ELR (cell line): ENCODE results near the gene SPG21.
A peak's percentile ranks its signal among the peaks of the same experiment; 100 is the strongest.

ENCODE experiments used
- DNase-seq: peaks from one replicate; pipeline ENCODE4 v3.0.0-alpha.2; 2015; ENCODE audit warnings: low read depth

The SPG21 gene

GRCh38 chr15:64938192-64938591 lies 51.5 kb downstream of the SPG21 start:
- no peak for DNase-seq

GRCh38 chr15:64934023-64934422 lies 55.7 kb downstream of the SPG21 start:
- DNase-seq: no peak

GRCh38 chr15:64931381-64931780 lies 58.3 kb downstream of the SPG21 start:
- no peak for DNase-seq

GRCh38 chr15:64930778-64931371 lies 58.8 kb downstream of the SPG21 start:
- peak; percentile 59 for DNase-seq

GRCh38 chr15:64930019-64930652 lies 59.6 kb downstream of the SPG21 start:
- DNase-seq: no peak

- no peak for DNase-seq
Observed at GRCh38 chr15:64928626-64929220, 61.0 kb downstream of the SPG21 start.

GRCh38 chr15:64926661-64927060 lies 63.1 kb downstream of the SPG21 start:
- no peak for DNase-seq

- DNase-seq: no peak
Observed at GRCh38 chr15:64925335-64926330, 64.1 kb downstream of the SPG21 start.

GRCh38 chr15:64923546-64923945 lies 66.2 kb downstream of the SPG21 start:
- no peak for DNase-seq

- no peak for DNase-seq
Observed at GRCh38 chr15:64921711-64922110, 68.0 kb downstream of the SPG21 start.

GRCh38 chr15:64919721-64920120 lies 70.0 kb downstream of the SPG21 start:
- DNase-seq: no peak

- DNase-seq: no peak
Observed at GRCh38 chr15:64917211-64917610, 72.5 kb downstream of the SPG21 start.

GRCh38 chr15:64916365-64916764 lies 73.3 kb downstream of the SPG21 start:
- DNase-seq: no peak

GRCh38 chr15:64915518-64916227 lies 74.0 kb downstream of the SPG21 start:
- no peak for DNase-seq
